Vagina (tissue), 2 donors: ENCODE results near the gene NRP1. TPM values are rescaled to one million over a fixed set of nuclear protein-coding genes. Genes with fewer than 3 reads are reported as not detected.

Source experiments
- DNase-seq, 2 donors: peaks; one replicate each; pipeline ENCODE4 v3.0.0-alpha.2; 2017; ENCODE audit errors: extremely low spot score in 2 of 2
- H3K27ac ChIP-seq: fragments of 200-600 bp; sonication (generic); one replicate; pipeline ENCODE4 v1.5.1; 2019
- H3K27me3 ChIP-seq: fragments of 200-600 bp; sonication (generic); one replicate; pipeline ENCODE4 v1.5.1; 2019
- H3K36me3 ChIP-seq, 2 donors: fragments of 200-600 bp; sonication (generic); one replicate each; pipeline ENCODE4 v1.5.1; 2017 to 2019
- H3K4me1 ChIP-seq: fragments of 200-600 bp; sonication (generic); one replicate; pipeline ENCODE4 v1.5.1; 2019
- H3K4me3 ChIP-seq, 2 donors: fragments of 200-600 bp; sonication (generic); 1 replicate in 1 of 2; 2 replicates in 1 of 2; pipeline ENCODE4 v1.5.1; 2016 to 2019
- H3K9me3 ChIP-seq: fragments of 200-600 bp; sonication (generic); one replicate; pipeline ENCODE4 v1.5.1; 2019
- POLR2A ChIP-seq, 2 donors: fragments of 450-650 bp; IDR thresholded peaks; one replicate each; pipeline ENCODE4 v1.6.1; 2017; ENCODE audit warnings: antibody characterized with exemption in 2 of 2, mild to moderate bottlenecking in 2 of 2, moderate library complexity in 2 of 2
- POLR2AphosphoS5 ChIP-seq, 2 donors: sonication (generic); formaldehyde crosslinking; IDR thresholded peaks; one replicate each; pipeline ENCODE4 v1.9.0; 2017; ENCODE audit warnings: antibody characterized with exemption in 2 of 2, mild to moderate bottlenecking in 2 of 2, low read depth in 1 of 2; ENCODE audit not compliant: insufficient read depth in 1 of 2
- intact Hi-C: fragments of 100-400 bp; cut with DNase I; formaldehyde crosslinking; loops from one replicate; pipeline ENCODE4 v1.15.1; 2023
- total RNA-seq: library from RNA; depleted of rRNA; stranded (reverse); fragments of >200 nt; gene quantifications from one replicate; pipeline ENCODE4 v1.2.3, GENCODE V29; 2016
- TF ChIP-seq, protein P1 (sequence below), 3 experiments: fragments of 450-650 bp in 2 of 3; fragments of 200-600 bp in 1 of 3; sonication (generic) in 1 of 3; IDR thresholded peaks; one replicate each; pipeline ENCODE4 v1.5.1; 2017 to 2019; ENCODE audit warnings: antibody characterized with exemption in 3 of 3, mild to moderate bottlenecking in 2 of 3, moderate library complexity in 2 of 3

The NRP1 gene
- total RNA-seq, 1 donor from 2014 or later: 52.5 TPM

DNA sequence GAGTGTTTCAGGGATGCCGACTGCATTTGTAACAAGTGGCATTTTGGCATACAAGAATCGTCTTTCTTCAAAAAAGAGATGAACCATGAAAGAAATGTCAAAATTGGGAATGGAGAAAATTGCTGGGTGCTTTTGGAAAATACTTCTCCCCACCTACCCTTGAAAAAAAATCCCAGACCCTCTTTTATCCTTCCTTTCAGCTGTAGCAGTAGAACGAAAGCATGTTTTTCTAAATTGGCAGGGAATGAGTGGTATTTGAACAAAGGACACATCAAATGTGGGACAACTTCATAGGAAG lies 187.5 kb downstream of the NRP1 start:
- intact Hi-C loops: no loop called here
- no peak for TF ChIP-seq POLR2A (IDR thresholded peaks at IDR 0.05)
- TF ChIP-seq, protein P1, sequence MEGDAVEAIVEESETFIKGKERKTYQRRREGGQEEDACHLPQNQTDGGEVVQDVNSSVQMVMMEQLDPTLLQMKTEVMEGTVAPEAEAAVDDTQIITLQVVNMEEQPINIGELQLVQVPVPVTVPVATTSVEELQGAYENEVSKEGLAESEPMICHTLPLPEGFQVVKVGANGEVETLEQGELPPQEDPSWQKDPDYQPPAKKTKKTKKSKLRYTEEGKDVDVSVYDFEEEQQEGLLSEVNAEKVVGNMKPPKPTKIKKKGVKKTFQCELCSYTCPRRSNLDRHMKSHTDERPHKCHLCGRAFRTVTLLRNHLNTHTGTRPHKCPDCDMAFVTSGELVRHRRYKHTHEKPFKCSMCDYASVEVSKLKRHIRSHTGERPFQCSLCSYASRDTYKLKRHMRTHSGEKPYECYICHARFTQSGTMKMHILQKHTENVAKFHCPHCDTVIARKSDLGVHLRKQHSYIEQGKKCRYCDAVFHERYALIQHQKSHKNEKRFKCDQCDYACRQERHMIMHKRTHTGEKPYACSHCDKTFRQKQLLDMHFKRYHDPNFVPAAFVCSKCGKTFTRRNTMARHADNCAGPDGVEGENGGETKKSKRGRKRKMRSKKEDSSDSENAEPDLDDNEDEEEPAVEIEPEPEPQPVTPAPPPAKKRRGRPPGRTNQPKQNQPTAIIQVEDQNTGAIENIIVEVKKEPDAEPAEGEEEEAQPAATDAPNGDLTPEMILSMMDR (IDR thresholded peaks at IDR 0.05): no peak
- no peak for TF ChIP-seq POLR2AphosphoS5 (IDR thresholded peaks at IDR 0.05; ENCODE audit: insufficient read depth in 1 of 2, low read depth in 1 of 2)
- DNase-seq: no peak
- Histone ChIP-seq H3K27me3 (no peaks in the 10 kb centered on the region), H3K4me3 (no peak overlapping the region), H3K4me1 (no peaks in the 10 kb centered on the region), H3K9me3 (no peaks in the 10 kb centered on the region), H3K27ac (no peak overlapping the region), H3K36me3 (no peaks in the 10 kb centered on the region)

- Histone ChIP-seq H3K4me3 (no peak overlapping the region), H3K27ac (no peak overlapping the region), H3K4me1 (no peaks in the 10 kb centered on the region), H3K27me3 (no peaks in the 10 kb centered on the region), H3K36me3 (no peaks in the 10 kb centered on the region), H3K9me3 (no peaks in the 10 kb centered on the region)
- no peak for DNase-seq
- TF ChIP-seq, protein P1 (IDR thresholded peaks at IDR 0.05): no peak
- TF ChIP-seq POLR2A (IDR thresholded peaks at IDR 0.05) (no peak), POLR2AphosphoS5 (IDR thresholded peaks at IDR 0.05; ENCODE audit: insufficient read depth in 1 of 2, low read depth in 1 of 2) (no peak)
- intact Hi-C loops: no loop called here
These were observed 188.1 kb downstream of the NRP1 start for GRCh38 chr10:33146189-33147012.

DNA sequence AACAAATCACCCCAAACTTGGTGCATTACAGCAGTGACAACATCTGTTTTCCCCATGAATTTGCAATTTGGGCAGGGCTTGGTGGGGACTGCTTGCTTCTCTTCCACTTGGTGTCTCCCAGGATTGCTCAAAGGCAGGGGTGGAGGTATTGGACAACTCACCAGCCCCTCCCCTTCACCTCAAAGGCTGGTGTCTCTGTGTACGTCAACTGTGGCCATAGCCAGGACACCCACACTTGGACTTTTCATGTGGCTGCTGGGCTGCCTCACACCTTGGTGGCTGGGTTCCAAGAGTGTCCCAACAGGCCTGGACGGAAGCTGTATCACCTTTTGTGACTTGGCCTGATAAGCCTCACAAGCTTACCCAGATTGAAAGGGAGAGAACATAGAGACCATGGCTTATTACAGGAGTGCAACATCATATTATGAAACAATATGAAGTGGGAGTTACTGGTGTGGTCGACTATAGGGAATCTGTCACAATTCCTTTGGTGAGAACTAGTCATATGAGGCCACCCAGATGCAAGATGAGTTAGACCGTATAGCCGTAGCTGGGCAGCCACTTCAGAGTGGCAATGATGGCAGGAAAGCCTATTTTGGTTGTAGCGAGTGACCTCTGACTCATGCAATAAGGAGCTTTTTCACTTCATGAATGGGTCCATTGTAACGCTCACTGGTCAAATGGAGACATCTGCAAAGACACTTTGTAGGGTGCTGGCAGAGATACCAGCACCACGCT lies 188.8 kb downstream of the NRP1 start:
- H3K36me3 ChIP-seq: no peaks in the 10 kb centered on the region
- H3K9me3 ChIP-seq: no peaks in the 10 kb centered on the region
- H3K27me3 ChIP-seq: no peaks in the 10 kb centered on the region
- H3K4me3 ChIP-seq: no peak overlapping the region
- no peaks in the 10 kb centered on the region for H3K4me1 ChIP-seq
- intact Hi-C loops: no loop called here
- DNase-seq: no peak
- TF ChIP-seq POLR2A (IDR thresholded peaks at IDR 0.05): no peak
- no peak for TF ChIP-seq POLR2AphosphoS5 (IDR thresholded peaks at IDR 0.05; ENCODE audit: insufficient read depth in 1 of 2, low read depth in 1 of 2)
- TF ChIP-seq, protein P1 (IDR thresholded peaks at IDR 0.05): no peak
- no peak overlapping the region for H3K27ac ChIP-seq

GRCh38 chr10:33143160-33143728 lies 191.2 kb downstream of the NRP1 start:
- H3K4me1 ChIP-seq: no peaks in the 10 kb centered on the region
- no peaks in the 10 kb centered on the region for H3K36me3 ChIP-seq
- no peaks in the 10 kb centered on the region for H3K27me3 ChIP-seq
- no peak overlapping the region for H3K4me3 ChIP-seq
- no peaks in the 10 kb centered on the region for H3K9me3 ChIP-seq
- TF ChIP-seq POLR2AphosphoS5 (IDR thresholded peaks at IDR 0.05; ENCODE audit: insufficient read depth in 1 of 2, low read depth in 1 of 2) (no peak), POLR2A (IDR thresholded peaks at IDR 0.05) (no peak)
- no peak overlapping the region for H3K27ac ChIP-seq
- no peak for DNase-seq
- intact Hi-C loops: no loop called here

DNA sequence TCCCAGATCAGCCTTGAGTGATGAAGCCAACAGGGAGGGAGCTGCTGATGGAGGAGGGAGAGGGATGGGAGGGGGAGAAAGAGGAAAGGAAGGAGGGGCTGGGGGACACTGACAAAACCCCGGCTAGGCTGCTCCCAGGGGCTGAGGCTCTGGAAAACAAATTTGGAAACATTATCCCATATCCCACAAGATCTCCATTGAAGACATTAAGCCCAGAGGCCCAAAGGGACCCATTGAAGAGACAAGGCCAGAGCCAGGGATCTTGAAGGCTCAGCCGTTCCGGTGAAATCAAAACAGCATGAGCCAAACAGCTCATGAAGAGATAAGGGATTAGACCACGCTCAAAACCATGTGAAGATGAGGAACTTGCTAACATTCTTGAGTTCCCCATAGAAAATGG lies 192.2 kb downstream of the NRP1 start:
- H3K27me3 ChIP-seq: no peaks in the 10 kb centered on the region
- no peak overlapping the region for H3K4me3 ChIP-seq
- TF ChIP-seq, protein P1 (IDR thresholded peaks at IDR 0.05): no peak
- TF ChIP-seq POLR2A (IDR thresholded peaks at IDR 0.05): no peak
- no peak for TF ChIP-seq POLR2AphosphoS5 (IDR thresholded peaks at IDR 0.05; ENCODE audit: insufficient read depth in 1 of 2, low read depth in 1 of 2)
- H3K27ac ChIP-seq: no peak overlapping the region
- intact Hi-C loops: no loop called here
- no peaks in the 10 kb centered on the region for H3K4me1 ChIP-seq
- H3K36me3 ChIP-seq: no peaks in the 10 kb centered on the region
- no peak for DNase-seq
- H3K9me3 ChIP-seq: no peaks in the 10 kb centered on the region
